ENCODE results near the gene PKN2. TPM values are rescaled to one million over a fixed set of nuclear protein-coding genes. Genes with fewer than 3 reads are reported as not detected.

The PKN2 gene
- total RNA-seq, 4 donors from 2014 or later, result 31.4 to 80.4 (median 64.1) TPM

- in situ Hi-C loops (cut with MboI; ENCODE audit: low pct_ligation_motif_present in 1 of 4, low pct_unique_long_range_greater_than_20kb in 1 of 4, low sequenced_read_pairs in 3 of 4) (no loop called here), intact Hi-C loops (cut with DNase I; ENCODE audit: low total_unique reads) (no loop called here)
- no peak for DNase-seq
- no peaks in the 10 kb centered on the region for H3K27me3 ChIP-seq
- H3K27ac ChIP-seq, result no peak overlapping the region
- H3K4me3 ChIP-seq, result no peak overlapping the region
- H3K4me1 ChIP-seq, result peaks cover 0 to 20% (median 0%) of the 10 kb centered on the region in 4 donors
- H3K9me3 ChIP-seq, result no peaks in the 10 kb centered on the region
- peaks cover 0 to 12% (median 3%) of the 10 kb centered on the region in 4 donors for H3K36me3 ChIP-seq
- 85 to 94% methylated on average over 3 of the region's 3 CpGs for WGBS, 2 donors (ENCODE audit: low coverage in 1 of 2)
- TF ChIP-seq POLR2AphosphoS5 (IDR thresholded peaks at IDR 0.05), result no peak
- no peak for TF ChIP-seq POLR2A (IDR thresholded peaks at IDR 0.05)
- no peak for TF ChIP-seq EP300 (IDR thresholded peaks at IDR 0.05; ENCODE audit: low read depth)
- no peak for TF ChIP-seq CTCF (IDR thresholded peaks at IDR 0.05)
These were observed 93.6 kb downstream of the PKN2 start for GRCh38 chr1:88777604-88778149.

DNA sequence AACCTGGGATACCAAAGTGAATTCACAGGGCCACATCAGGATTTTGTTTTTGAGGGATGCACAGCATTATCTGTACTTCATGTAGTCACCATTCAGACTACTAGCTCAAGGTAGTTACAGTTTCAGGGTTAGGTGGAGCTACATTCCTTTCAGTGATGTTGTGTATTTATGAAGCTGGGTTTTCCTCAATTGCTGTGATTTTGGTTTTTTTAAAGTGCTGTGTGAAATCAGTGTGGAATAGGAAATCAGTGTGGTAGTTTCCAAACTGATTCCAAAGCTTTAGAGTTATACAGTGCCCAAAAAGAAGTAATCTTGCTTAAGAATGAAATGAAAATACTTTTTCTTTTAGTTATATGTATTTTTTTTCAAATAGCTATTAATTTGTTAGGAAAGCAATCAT is 95.8 kb downstream of the PKN2 start:
- in situ Hi-C loops (cut with MboI; ENCODE audit: low pct_ligation_motif_present in 1 of 4, low pct_unique_long_range_greater_than_20kb in 1 of 4, low sequenced_read_pairs in 3 of 4), result no loop called here
- no peak for TF ChIP-seq POLR2AphosphoS5 (IDR thresholded peaks at IDR 0.05)
- TF ChIP-seq EP300 (IDR thresholded peaks at IDR 0.05; ENCODE audit: low read depth), result no peak
- no peak for TF ChIP-seq POLR2A (IDR thresholded peaks at IDR 0.05)
- TF ChIP-seq CTCF (IDR thresholded peaks at IDR 0.05), result no peak

DNA sequence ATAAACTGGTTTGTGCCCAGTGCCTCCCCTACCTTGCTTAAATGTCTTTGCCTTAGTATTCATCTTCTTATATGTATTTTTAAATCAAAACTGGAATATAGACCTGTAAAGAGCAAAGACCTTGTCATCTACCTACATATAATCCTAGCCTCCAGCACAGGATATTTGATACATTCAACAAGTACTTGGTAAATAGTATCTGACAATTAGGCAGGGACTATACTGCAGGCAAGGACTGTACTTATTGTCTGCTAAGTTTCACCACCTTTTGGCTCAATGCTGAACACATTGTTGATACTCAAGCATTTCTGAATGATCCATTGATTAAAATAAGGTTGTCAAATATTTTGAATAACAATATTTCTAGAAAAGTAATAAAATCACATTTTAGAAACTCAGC is 96.4 kb downstream of the PKN2 start:
- Histone ChIP-seq H3K4me3 (no peak overlapping the region), H3K4me1 (no peaks in the 10 kb centered on the region), H3K36me3 (peaks cover 0 to 20% (median 9%) of the 10 kb centered on the region in 4 donors), H3K27me3 (no peaks in the 10 kb centered on the region), H3K27ac (no peak overlapping the region), H3K9me3 (no peaks in the 10 kb centered on the region)
- TF ChIP-seq POLR2AphosphoS5 (IDR thresholded peaks at IDR 0.05) (no peak), EP300 (IDR thresholded peaks at IDR 0.05; ENCODE audit: low read depth) (no peak), CTCF (IDR thresholded peaks at IDR 0.05) (no peak)
- intact Hi-C loops (cut with DNase I; ENCODE audit: low total_unique reads), result no loop called here
- DNase-seq, result no peak
- in situ Hi-C loops (cut with MboI; ENCODE audit: low pct_ligation_motif_present in 1 of 4, low pct_unique_long_range_greater_than_20kb in 1 of 4, low sequenced_read_pairs in 3 of 4), result no loop called here

More for the DNA sequence above, 95.8 kb downstream of the PKN2 start:
- DNase-seq, result no peak
- Histone ChIP-seq H3K4me1 (peaks cover 0 to 3% (median 0%) of the 10 kb centered on the region in 4 donors), H3K9me3 (no peaks in the 10 kb centered on the region), H3K36me3 (peaks cover 0 to 15% (median 6%) of the 10 kb centered on the region in 4 donors), H3K27me3 (no peaks in the 10 kb centered on the region), H3K27ac (no peak overlapping the region), H3K4me3 (no peak overlapping the region)
- intact Hi-C loops (cut with DNase I; ENCODE audit: low total_unique reads), result no loop called here

DNA sequence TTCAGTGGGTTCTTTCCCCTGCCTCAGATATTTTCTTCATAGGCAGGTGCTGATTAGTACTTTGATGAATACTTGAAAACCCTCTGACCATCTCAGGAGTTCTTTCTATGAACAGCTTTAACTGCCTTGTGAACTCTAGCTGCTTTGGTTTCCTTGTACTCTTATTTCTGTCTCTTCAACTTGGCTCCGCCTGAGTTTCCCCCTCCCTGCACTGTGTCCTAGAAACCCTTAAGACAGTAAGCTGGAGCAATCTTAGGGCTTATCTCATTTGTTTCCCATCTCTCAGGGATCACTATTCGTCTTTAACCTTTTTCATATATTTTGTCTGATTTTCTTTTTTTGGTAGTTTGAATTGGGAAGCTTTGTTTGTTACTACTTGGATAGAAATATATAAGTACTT is 99.1 kb downstream of the PKN2 start:
- TF ChIP-seq POLR2AphosphoS5 (IDR thresholded peaks at IDR 0.05) (no peak), EP300 (IDR thresholded peaks at IDR 0.05; ENCODE audit: low read depth) (no peak)
- H3K4me1 ChIP-seq, result no peaks in the 10 kb centered on the region
- H3K27ac ChIP-seq, result no peak overlapping the region
- no peak for DNase-seq
- intact Hi-C loops (cut with DNase I; ENCODE audit: low total_unique reads), result no loop called here
- no peak overlapping the region for H3K4me3 ChIP-seq
- in situ Hi-C loops (cut with MboI; ENCODE audit: low pct_ligation_motif_present in 1 of 4, low pct_unique_long_range_greater_than_20kb in 1 of 4, low sequenced_read_pairs in 3 of 4), result no loop called here
- no peaks in the 10 kb centered on the region for H3K9me3 ChIP-seq
- peaks cover 0 to 33% (median 11%) of the 10 kb centered on the region in 4 donors for H3K36me3 ChIP-seq
- H3K27me3 ChIP-seq, result no peaks in the 10 kb centered on the region
- 93 to 97% methylated on average over 2 of the region's 2 CpGs for WGBS, 2 donors (ENCODE audit: low coverage in 1 of 2)

DNA sequence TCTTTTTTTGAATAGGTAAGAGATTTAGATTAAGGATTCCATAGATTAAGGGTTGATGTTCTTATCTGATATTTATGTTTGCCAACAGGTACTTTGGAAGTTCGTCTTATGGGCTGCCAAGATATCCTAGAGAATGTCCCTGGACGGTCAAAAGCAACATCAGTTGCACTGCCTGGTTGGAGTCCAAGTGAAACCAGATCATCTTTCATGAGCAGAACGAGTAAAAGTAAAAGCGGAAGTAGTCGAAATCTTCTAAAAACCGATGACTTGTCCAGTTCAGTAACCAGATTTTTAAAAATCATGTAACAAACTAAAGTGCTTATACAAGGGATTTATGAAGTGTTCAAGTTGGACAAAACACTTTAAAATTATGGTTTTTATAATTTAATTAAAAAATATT is 100.5 kb downstream of the PKN2 start:
- Histone ChIP-seq H3K27ac (no peak overlapping the region), H3K9me3 (no peaks in the 10 kb centered on the region), H3K4me3 (no peak overlapping the region), H3K27me3 (no peaks in the 10 kb centered on the region), H3K4me1 (no peaks in the 10 kb centered on the region), H3K36me3 (peaks cover 0 to 38% (median 8%) of the 10 kb centered on the region in 4 donors)
- TF ChIP-seq POLR2AphosphoS5 (IDR thresholded peaks at IDR 0.05), result no peak
- no peak for TF ChIP-seq POLR2A (IDR thresholded peaks at IDR 0.05)
- no peak for TF ChIP-seq CTCF (IDR thresholded peaks at IDR 0.05)
- no peak for TF ChIP-seq EP300 (IDR thresholded peaks at IDR 0.05; ENCODE audit: low read depth)
- intact Hi-C loops (cut with DNase I; ENCODE audit: low total_unique reads) (no loop called here), in situ Hi-C loops (cut with MboI; ENCODE audit: low pct_ligation_motif_present in 1 of 4, low pct_unique_long_range_greater_than_20kb in 1 of 4, low sequenced_read_pairs in 3 of 4) (no loop called here)
- WGBS, 2 donors (ENCODE audit: low coverage in 1 of 2), result 81 to 91% methylated on average over 4 to 6 of the region's 6 CpGs
- no peak for DNase-seq

Measured in transverse colon (tissue), 4 donors.